B cell (primary cell): ENCODE measurements around the gene ZNF609. TPM values are rescaled to one million over a fixed set of nuclear protein-coding genes. Genes with fewer than 3 reads are reported as not detected.
A peak's percentile ranks its signal among the peaks of the same experiment; 100 is the strongest.

ENCODE experiments used
- ATAC-seq: fragments of 200-7000 bp; cut with Tn5 transposase; one replicate; pipeline ENCODE4 v1.10.0; 2021; ENCODE audit warnings: low read depth, mild to moderate bottlenecking, moderate number of reproducible peaks, moderate library complexity
- CTCF ChIA-PET: fragments of 350-600 bp; sonication (Branson Sonifier 250); formaldehyde crosslinking; loops from one replicate; lab custom pipeline; 2021; ENCODE audit warnings: antibody characterized with exemption, inconsistent platforms; lab: Charles Lee
- POLR2A ChIA-PET: fragments of 350-600 bp; sonication (Branson Sonifier 250); formaldehyde crosslinking; loops from one replicate; lab custom pipeline; 2021; ENCODE audit warnings: antibody characterized with exemption; lab: Charles Lee
- DNase-seq: peaks from one replicate; pipeline ENCODE4 v3.0.0; 2013
- H2AFZ ChIP-seq: 2 replicates; pipeline ENCODE4 v1.6.1; 2012; ENCODE audit warnings: mild to moderate bottlenecking, low read depth, low read length; ENCODE audit not compliant: insufficient read depth, poor library complexity, severe bottlenecking
- H3K27ac ChIP-seq, 2 donors: 1 replicate in 1 of 2; 2 replicates in 1 of 2; pipeline ENCODE4 v1.5.1; 2012 to 2013; ENCODE audit warnings: low read length in 2 of 2, mild to moderate bottlenecking in 2 of 2, moderate library complexity in 1 of 2
- H3K27me3 ChIP-seq, 4 experiments: fragments of 200-600 bp in 1 of 4; sonication (generic) in 1 of 4; replicated peaks in 1 of 4; 1 replicate in 2 of 4; 2 replicates in 2 of 4; pipeline versions ENCODE4 v1.6.1 to v1.7.0; 2013 to 2016; ENCODE audit warnings: low read length in 3 of 4, mild to moderate bottlenecking in 2 of 4, mixed read lengths in 1 of 4, moderate library complexity in 1 of 4; ENCODE audit not compliant: insufficient read depth in 4 of 4, control insufficient read depth in 3 of 4; ENCODE audit errors: control extremely low read depth in 1 of 4
- H3K36me3 ChIP-seq, 2 experiments: replicated peaks in 1 of 2; 1 replicate in 1 of 2; 2 replicates in 1 of 2; pipeline versions ENCODE4 v1.6.1 to v1.7.1; 2013; ENCODE audit warnings: low read length in 1 of 2; ENCODE audit not compliant: insufficient read depth in 2 of 2, control insufficient read depth in 1 of 2; ENCODE audit errors: control extremely low read depth in 1 of 2, extremely low read depth in 1 of 2
- H3K4me1 ChIP-seq, 2 donors: fragments of 200-600 bp in 1 of 2; sonication (generic) in 1 of 2; 1 replicate in 1 of 2; 2 replicates in 1 of 2; pipeline versions ENCODE4 v1.5.1 to v1.6.1; 2013 to 2017; ENCODE audit warnings: low read length in 2 of 2; ENCODE audit not compliant: control insufficient read depth in 2 of 2, insufficient read depth in 2 of 2
- H3K4me2 ChIP-seq: replicated peaks from 2 replicates; pipeline ENCODE3; 2012; ENCODE audit warnings: mild to moderate bottlenecking, low read depth, low read length; ENCODE audit not compliant: poor library complexity, severe bottlenecking
- H3K4me3 ChIP-seq, 5 experiments: fragments of 200-600 bp in 1 of 5; sonication (generic) in 1 of 5; 1 replicate in 3 of 5; 2 replicates in 2 of 5; pipeline versions ENCODE4 v1.5.1 to v1.7.0; 2011 to 2016; ENCODE audit warnings: low read length in 4 of 5, mild to moderate bottlenecking in 4 of 5, low read depth in 2 of 5, control low read depth in 1 of 5, moderate library complexity in 1 of 5; ENCODE audit not compliant: insufficient read depth in 1 of 5; ENCODE audit errors: control extremely low read depth in 1 of 5, extremely low read depth in 1 of 5
- H3K79me2 ChIP-seq: fragments of 200-600 bp; sonication (generic); one replicate; pipeline ENCODE4 v1.6.0; 2016; ENCODE audit warnings: low read length; ENCODE audit not compliant: control insufficient read depth, insufficient read depth
- H3K9ac ChIP-seq: fragments of 200-600 bp; sonication (generic); 2 replicates; pipeline ENCODE4 v1.6.1; 2017; ENCODE audit warnings: mild to moderate bottlenecking, low read length, moderate library complexity
- H3K9me3 ChIP-seq, 3 donors: one replicate each; pipeline versions ENCODE4 v1.6.1 to v1.7.1; 2013; ENCODE audit warnings: low read length in 2 of 3; ENCODE audit not compliant: control insufficient read depth in 2 of 3, insufficient read depth in 1 of 3; ENCODE audit errors: control extremely low read depth in 1 of 3
- H4K20me1 ChIP-seq: 2 replicates; pipeline ENCODE4 v1.6.0; 2012; ENCODE audit warnings: mild to moderate bottlenecking, low read length; ENCODE audit not compliant: insufficient read depth, control insufficient read depth, poor library complexity, severe bottlenecking
- H3K27ac Mint-ChIP-seq: one replicate; pipeline ENCODE4 v1.8.0; 2021; ENCODE audit warnings: mixed read lengths
- H3K27me3 Mint-ChIP-seq: one replicate; pipeline ENCODE4 v1.8.0; 2021; ENCODE audit warnings: mixed read lengths
- H3K4me1 Mint-ChIP-seq: one replicate; pipeline ENCODE4 v1.8.0; 2021; ENCODE audit warnings: mixed read lengths
- H3K4me3 Mint-ChIP-seq: one replicate; pipeline ENCODE4 v1.8.0; 2021; ENCODE audit warnings: mixed read lengths
- H3K9me3 Mint-ChIP-seq: one replicate; pipeline ENCODE4 v1.8.0; 2022; ENCODE audit warnings: mixed read lengths; ENCODE audit not compliant: insufficient read depth
- EZH2 ChIP-seq: IDR thresholded peaks from 2 replicates; pipeline ENCODE4 v1.6.1; 2012; ENCODE audit warnings: borderline replicate concordance, low read depth, mild to moderate bottlenecking, moderate library complexity, low read length; ENCODE audit not compliant: insufficient read depth, poor library complexity, severe bottlenecking
- WGBS: methylation state at CpG from one replicate; pipeline ENCODE4 v1.1.5; 2013; ENCODE audit warnings: missing lambda C conversion rate; ENCODE audit not compliant: insufficient coverage; 5-methylcytosine and 5-hydroxymethylcytosine counted together
- intact Hi-C: fragments of 100-400 bp; cut with micrococcal nuclease; formaldehyde crosslinking; loops from one replicate; pipeline ENCODE4 v1.10.0; 2022
- polyA plus RNA-seq: library from polyadenylated mRNA; depleted of rRNA; stranded (reverse); fragments of >200 nt; gene quantifications from 2 replicates; pipeline ENCODE4 v1.2.3, GENCODE V29; 2012
- total RNA-seq, 2 donors: library from RNA; stranded (reverse); fragments of 120-200 nt in 1 of 2; gene quantifications; 1 replicate in 1 of 2; 2 replicates in 1 of 2; pipeline versions ENCODE4 v1.2.3 to v1.2.4, GENCODE V29; 2013 to 2022
- TF ChIP-seq, protein P1 (sequence below): fragments of 200-600 bp; IDR thresholded peaks from one replicate; pipeline ENCODE4 v1.8.0; 2022; ENCODE audit warnings: antibody characterized with exemption, mild to moderate bottlenecking

ZNF609 gene
- total and polyA plus RNA-seq, 2 donors (not counting 1 experiment from before 2014, with no cell fraction given): 5.8 to 32.9 TPM

DNA sequence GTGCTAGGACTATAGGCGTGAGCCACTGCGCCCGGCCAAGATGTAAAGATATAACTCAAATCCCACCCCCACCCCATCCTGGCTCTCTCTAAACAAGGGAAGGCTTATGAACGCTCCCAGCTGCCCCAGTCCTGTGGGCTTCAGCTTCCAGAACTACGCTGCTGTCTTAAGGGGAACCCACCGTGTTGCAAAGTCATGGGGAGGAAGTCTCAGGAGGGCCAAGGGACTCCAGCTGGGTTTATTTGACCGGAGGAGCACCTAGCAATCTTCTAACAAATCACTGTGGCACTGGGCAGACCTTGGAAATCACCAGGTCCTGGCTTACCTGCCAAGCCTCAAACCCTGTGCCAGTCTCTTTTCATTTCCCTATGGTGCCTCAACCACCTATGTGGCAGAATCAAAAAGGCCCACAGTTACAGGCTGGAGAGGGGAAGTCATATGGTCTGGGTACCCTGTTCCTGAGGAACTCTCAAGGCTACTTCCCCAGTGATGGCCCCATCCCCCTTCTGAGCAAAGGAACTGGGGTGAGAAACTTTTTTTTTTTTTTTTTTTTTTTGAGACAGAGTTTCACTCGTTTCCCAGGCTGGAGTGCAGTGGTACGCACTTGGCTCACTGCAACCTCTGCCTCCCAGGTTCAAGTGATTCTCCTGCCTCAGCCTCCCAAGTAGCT, 231.7 kb downstream of the ZNF609 start:
- WGBS: 67% methylated on average over 6 of the region's 9 CpGs
- Mint-ChIP-seq H3K27me3 (no peaks in the 10 kb centered on the region), H3K9me3 (no peaks in the 10 kb centered on the region), H3K4me3 (no peak overlapping the region), H3K27ac (no peak overlapping the region), H3K4me1 (peaks cover 33% of the 10 kb centered on the region)
- Histone ChIP-seq H2AFZ (no peak overlapping the region), H3K4me1 (peaks cover 27 to 34% of the 10 kb centered on the region in 2 donors), H3K4me2 (peak overlapping the region; percentile 20), H3K79me2 (peaks cover 46% of the 10 kb centered on the region), H3K36me3 (peaks cover 0 to 44% of the 10 kb centered on the region in 2 experiments), H3K9me3 (no peaks in the 10 kb centered on the region), H3K4me3 (no peak overlapping the region), H4K20me1 (no peaks in the 10 kb centered on the region), H3K27me3 (no peaks in the 10 kb centered on the region), H3K27ac (no peak overlapping the region), H3K9ac (no peak overlapping the region)
- CTCF ChIA-PET: interaction anchor here (0.7 to 25.3 kb wide), 4 partner anchors 9 to 191 kb away, joined by 3 to 549 read pairs (median 6); no protein-coding TSS in a partner anchor
- POLR2A ChIA-PET: interaction anchor here (0.7 kb wide), 1 partner anchor 310 kb away, joined by 6 read pairs; no protein-coding TSS in a partner anchor
- no peak for DNase-seq
- TF ChIP-seq EZH2: no peak
- TF ChIP-seq, protein P1, sequence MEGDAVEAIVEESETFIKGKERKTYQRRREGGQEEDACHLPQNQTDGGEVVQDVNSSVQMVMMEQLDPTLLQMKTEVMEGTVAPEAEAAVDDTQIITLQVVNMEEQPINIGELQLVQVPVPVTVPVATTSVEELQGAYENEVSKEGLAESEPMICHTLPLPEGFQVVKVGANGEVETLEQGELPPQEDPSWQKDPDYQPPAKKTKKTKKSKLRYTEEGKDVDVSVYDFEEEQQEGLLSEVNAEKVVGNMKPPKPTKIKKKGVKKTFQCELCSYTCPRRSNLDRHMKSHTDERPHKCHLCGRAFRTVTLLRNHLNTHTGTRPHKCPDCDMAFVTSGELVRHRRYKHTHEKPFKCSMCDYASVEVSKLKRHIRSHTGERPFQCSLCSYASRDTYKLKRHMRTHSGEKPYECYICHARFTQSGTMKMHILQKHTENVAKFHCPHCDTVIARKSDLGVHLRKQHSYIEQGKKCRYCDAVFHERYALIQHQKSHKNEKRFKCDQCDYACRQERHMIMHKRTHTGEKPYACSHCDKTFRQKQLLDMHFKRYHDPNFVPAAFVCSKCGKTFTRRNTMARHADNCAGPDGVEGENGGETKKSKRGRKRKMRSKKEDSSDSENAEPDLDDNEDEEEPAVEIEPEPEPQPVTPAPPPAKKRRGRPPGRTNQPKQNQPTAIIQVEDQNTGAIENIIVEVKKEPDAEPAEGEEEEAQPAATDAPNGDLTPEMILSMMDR: no peak
- intact Hi-C loops: no loop called here
- ATAC-seq: no peak

DNA sequence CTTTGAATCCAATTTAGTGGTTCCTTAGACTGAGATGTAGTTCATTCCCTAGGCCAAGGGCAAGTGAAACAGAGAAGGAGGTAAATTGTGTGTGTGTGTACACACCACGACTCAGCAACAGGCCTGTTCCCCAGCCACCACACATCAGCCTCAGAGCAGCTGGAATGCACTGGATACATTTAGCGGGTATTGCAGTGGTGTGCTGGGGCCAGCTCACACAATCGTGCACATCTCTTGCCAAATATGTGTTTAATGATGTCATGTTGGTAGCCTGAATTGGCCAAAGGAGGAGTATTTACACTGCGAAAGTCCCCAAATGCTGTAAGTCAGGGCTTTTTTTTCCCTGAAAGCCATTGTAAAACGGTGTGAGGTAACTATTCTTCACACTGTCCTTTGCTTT, 232.8 kb downstream of the ZNF609 start:
- Histone ChIP-seq H4K20me1 (no peaks in the 10 kb centered on the region), H3K79me2 (peaks cover 46% of the 10 kb centered on the region), H3K27me3 (no peaks in the 10 kb centered on the region), H3K9ac (no peak overlapping the region), H3K36me3 (peaks cover 0 to 33% of the 10 kb centered on the region in 2 experiments), H3K4me3 (no peak overlapping the region), H3K27ac (peak overlapping the region in 1 of 2 donors; percentile 90), H3K4me2 (no peak overlapping the region), H3K4me1 (peaks cover 32 to 40% of the 10 kb centered on the region in 2 donors), H3K9me3 (no peaks in the 10 kb centered on the region), H2AFZ (no peak overlapping the region)
- DNase-seq (no peak), ATAC-seq (no peak)
- intact Hi-C loops: no loop called here
- POLR2A ChIA-PET: no interaction called here
- H3K4me3 Mint-ChIP-seq: no peak overlapping the region
- CTCF ChIA-PET: interaction anchor here (0.5 to 25.3 kb wide), 2 partner anchors 13 to 39 kb away, joined by 3 to 549 read pairs; no protein-coding TSS in a partner anchor
- no peaks in the 10 kb centered on the region for H3K9me3 Mint-ChIP-seq
- H3K4me1 Mint-ChIP-seq: peaks cover 41% of the 10 kb centered on the region
- no peaks in the 10 kb centered on the region for H3K27me3 Mint-ChIP-seq
- WGBS: 96% methylated on average over 3 of the region's 5 CpGs
- no peak for TF ChIP-seq EZH2
- TF ChIP-seq, protein P1: no peak
- H3K27ac Mint-ChIP-seq: peak overlapping the region; percentile 50
